Smooth muscle cell (in vitro differentiated cells): Measurements from ENCODE around the gene ACTL7A. TPM values are rescaled to one million over a fixed set of nuclear protein-coding genes. Genes with fewer than 3 reads are reported as not detected.
A peak's percentile ranks its signal among the peaks of the same experiment; 100 is the strongest.

Source experiments
- DNase-seq: peaks from one replicate; lab custom pipeline; 2025; ENCODE audit not compliant: unreplicated experiment; lab: John Stamatoyannopoulos, UW
- H2AFZ ChIP-seq: fragments of 200-600 bp; sonication (generic); 2 replicates; pipeline ENCODE4 v1.6.0; 2016; ENCODE audit warnings: antibody characterized with exemption, low read depth, mild to moderate bottlenecking
- H3F3A ChIP-seq: fragments of 200-600 bp; sonication (generic); 2 replicates; pipeline ENCODE4 v1.6.0; 2017; ENCODE audit warnings: antibody characterized with exemption, low read depth
- H3K27ac ChIP-seq: fragments of 200-600 bp; sonication (generic); 2 replicates; pipeline ENCODE4 v1.5.1; 2016; ENCODE audit warnings: low read depth, mild to moderate bottlenecking
- H3K27me3 ChIP-seq: fragments of 200-600 bp; sonication (generic); 2 replicates; pipeline ENCODE4 v1.6.1; 2016; ENCODE audit warnings: low read depth, mild to moderate bottlenecking
- H3K36me3 ChIP-seq: fragments of 200-600 bp; sonication (generic); 2 replicates; pipeline ENCODE4 v1.5.1; 2016; ENCODE audit warnings: low read depth
- H3K4me1 ChIP-seq: fragments of 200-600 bp; sonication (generic); 2 replicates; pipeline ENCODE4 v1.5.1; 2016; ENCODE audit warnings: low read depth
- H3K4me2 ChIP-seq: fragments of 200-600 bp; sonication (generic); 2 replicates; pipeline ENCODE4 v1.6.0; 2016; ENCODE audit warnings: mild to moderate bottlenecking
- H3K4me3 ChIP-seq: fragments of 200-600 bp; sonication (generic); 2 replicates; pipeline ENCODE4 v1.5.1; 2016; ENCODE audit warnings: mild to moderate bottlenecking
- H3K79me2 ChIP-seq: fragments of 200-600 bp; sonication (generic); 2 replicates; pipeline ENCODE4 v1.6.0; 2016; ENCODE audit warnings: low read depth, mild to moderate bottlenecking
- H3K9ac ChIP-seq: fragments of 200-600 bp; sonication (generic); 2 replicates; pipeline ENCODE4 v1.6.0; 2016; ENCODE audit warnings: low read depth
- H3K9me3 ChIP-seq: fragments of 200-600 bp; sonication (generic); replicated peaks from 2 replicates; pipeline ENCODE4 v1.5.1; 2016; ENCODE audit warnings: low read depth
- H4K20me1 ChIP-seq: fragments of 200-600 bp; sonication (generic); 2 replicates; pipeline ENCODE4 v1.6.0; 2016; ENCODE audit warnings: low read depth
- CTCF ChIP-seq: fragments of 200-600 bp; sonication (generic); IDR thresholded peaks from 2 replicates; pipeline ENCODE4 v1.5.1; 2017; ENCODE audit warnings: borderline replicate concordance, mild to moderate bottlenecking, antibody characterized with exemption; ENCODE audit not compliant: insufficient read depth, poor library complexity, severe bottlenecking
- WGBS: methylation state at CpG from one replicate; pipeline ENCODE4 v1.1.7; 2016; ENCODE audit warnings: low lambda C conversion rate; 5-methylcytosine and 5-hydroxymethylcytosine counted together
- polyA plus RNA-seq: library from polyadenylated mRNA; unstranded; fragments of >200 nt; fragmentation: Nextera tagmentation; extraction: Ambion mirVana; gene quantifications from 2 replicates; pipeline ENCODE4 v1.2.1, GENCODE V29; 2016
- total RNA-seq: library from RNA; depleted of rRNA; stranded (reverse); fragments of >200 nt; gene quantifications from 2 replicates; pipeline ENCODE4 v1.2.3, GENCODE V29; 2014

Gene ACTL7A
- not detected in 2 replicates for total RNA-seq
- polyA plus RNA-seq: not detected in 2 replicates

DNA sequence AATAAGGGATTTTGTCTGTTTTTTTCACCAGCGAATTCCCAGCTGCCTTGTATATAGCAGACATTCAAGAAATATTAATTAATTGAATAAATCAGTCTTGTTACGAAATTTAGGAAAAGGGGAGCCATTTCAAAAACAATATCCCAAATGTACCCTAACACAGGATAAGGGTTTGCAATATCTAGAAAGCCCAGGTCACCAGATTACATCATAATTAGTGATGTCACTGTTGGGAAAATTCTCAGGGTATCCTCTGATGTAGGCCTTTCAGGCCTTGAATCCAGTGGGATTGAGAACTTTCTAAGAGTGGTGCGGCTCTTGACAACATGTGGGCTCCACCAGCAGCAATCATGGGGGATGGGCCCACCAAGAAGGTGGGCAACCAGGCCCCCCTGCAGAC is at the start of gene ACTL7A:
Gene ACTL7A, plus strand, starts transcription at position 270 of the 400 bp plus-strand sequence. Its CDS starts 57 bp downstream, at position 327.
- no peak within 1 kb of the TSS for H3K9ac ChIP-seq
- no peaks in the 10 kb centered on the region for H3F3A ChIP-seq
- WGBS: 92% methylated on average over 3 of the region's 3 CpGs
- TF ChIP-seq CTCF: no peak
- no peaks in the 10 kb centered on the region for H3K36me3 ChIP-seq
- H3K27me3 ChIP-seq: peaks cover 4% of the 10 kb centered on the region
- H3K4me1 ChIP-seq: no peaks in the 10 kb centered on the region
- no peaks in the 10 kb centered on the region for H3K9me3 ChIP-seq
- no peak within 1 kb of the TSS for H2AFZ ChIP-seq
- no peak within 1 kb of the TSS for H3K4me3 ChIP-seq
- H4K20me1 ChIP-seq: no peaks in the 10 kb centered on the region
- no peak within 1 kb of the TSS for H3K27ac ChIP-seq
- no peaks in the 10 kb centered on the region for H3K79me2 ChIP-seq
- no peak for DNase-seq
- no peak within 1 kb of the TSS for H3K4me2 ChIP-seq

DNA sequence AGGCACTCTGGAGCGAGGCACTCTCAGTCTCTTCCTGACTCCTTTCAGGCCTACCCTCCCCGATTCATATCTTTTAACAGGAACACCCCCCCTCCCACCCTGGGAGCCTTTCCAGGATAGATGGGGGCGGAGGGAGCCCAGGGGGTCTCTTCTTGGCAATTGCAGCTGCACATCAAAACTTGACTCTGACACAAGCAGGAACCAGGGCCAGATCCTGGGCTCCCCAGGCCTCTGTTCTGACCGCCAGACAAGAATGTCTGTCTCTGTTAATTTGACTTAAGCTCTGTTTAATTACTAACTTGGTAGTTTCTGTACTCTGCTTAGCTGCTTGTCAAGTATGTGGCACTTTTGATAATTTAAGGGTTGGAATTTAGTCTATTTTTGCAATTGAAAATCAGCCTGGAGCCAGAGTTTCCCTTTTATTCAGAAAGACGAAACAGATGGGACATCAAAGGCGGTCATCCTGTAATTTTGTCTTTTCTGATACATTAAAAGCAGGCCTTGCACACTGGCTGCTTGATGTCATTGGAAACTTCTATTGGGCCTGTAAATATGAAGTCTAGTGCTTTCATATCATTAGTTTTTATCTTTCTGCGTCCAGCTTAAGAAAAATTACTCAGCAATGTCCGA is 49.6 kb upstream of the ACTL7A start:
- peak overlapping the region; percentile 55 for H3K27ac ChIP-seq
- H3K9me3 ChIP-seq: no peaks in the 10 kb centered on the region
- H3K4me1 ChIP-seq: peaks cover 14% of the 10 kb centered on the region
- no peak overlapping the region for H3K4me3 ChIP-seq
- 41% methylated on average over 7 of the region's 8 CpGs for WGBS
- H4K20me1 ChIP-seq: no peaks in the 10 kb centered on the region
- H3K27me3 ChIP-seq: no peaks in the 10 kb centered on the region
- peak overlapping the region; percentile 30 for H2AFZ ChIP-seq
- H3K9ac ChIP-seq: no peak overlapping the region
- no peak for TF ChIP-seq CTCF
- H3K4me2 ChIP-seq: no peak overlapping the region
- H3K79me2 ChIP-seq: no peaks in the 10 kb centered on the region
- no peak for DNase-seq
- H3F3A ChIP-seq: peaks cover 12% of the 10 kb centered on the region
- no peaks in the 10 kb centered on the region for H3K36me3 ChIP-seq

DNA sequence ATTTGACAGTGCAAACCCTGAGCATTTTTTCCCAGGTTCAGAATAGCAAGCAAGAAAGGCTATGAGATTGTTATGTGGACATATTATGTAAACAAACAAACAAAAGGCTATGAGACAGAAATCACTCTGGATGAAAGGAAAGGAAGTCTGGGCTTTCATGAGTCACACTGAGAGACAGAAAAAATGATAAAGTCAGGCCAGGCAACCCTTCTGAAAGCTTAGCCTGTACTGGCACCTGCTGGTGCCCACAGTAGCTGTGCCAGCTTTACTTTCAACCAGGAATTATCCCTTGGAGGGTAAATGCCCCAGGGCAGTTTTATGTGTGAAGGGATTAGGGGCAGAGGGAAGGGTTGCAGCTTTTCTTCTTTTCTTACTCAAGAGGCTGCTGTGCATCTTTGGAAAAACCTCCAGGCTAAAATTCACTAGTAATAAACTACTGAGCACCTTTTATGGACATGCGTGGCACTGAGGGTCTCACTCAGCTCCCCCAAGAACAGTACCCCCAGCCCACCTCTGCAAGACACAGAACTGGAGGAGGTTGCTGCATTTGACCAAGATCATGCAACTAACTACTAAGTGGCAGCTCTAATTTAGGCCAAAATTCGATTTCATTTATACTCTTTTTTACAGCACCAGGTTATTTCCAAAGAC is 48.0 kb upstream of the ACTL7A start:
- Histone ChIP-seq H3K9ac (peak overlapping the region; percentile 10), H3K79me2 (no peaks in the 10 kb centered on the region), H3K4me1 (peaks cover 14% of the 10 kb centered on the region), H3K4me2 (peak overlapping the region; percentile 42), H3K4me3 (no peak overlapping the region), H3K27ac (peak overlapping the region; percentile 64), H3K27me3 (no peaks in the 10 kb centered on the region), H2AFZ (peak overlapping the region; percentile 16), H4K20me1 (no peaks in the 10 kb centered on the region), H3K36me3 (no peaks in the 10 kb centered on the region), H3F3A (peaks cover 12% of the 10 kb centered on the region), H3K9me3 (no peaks in the 10 kb centered on the region)
- peak; percentile 67 for TF ChIP-seq CTCF
- no peak for DNase-seq
- WGBS: 86% methylated on average over 2 of the region's 2 CpGs
